ENCODE measurements around the gene TMEM92.
"Not testable (repeated sequence)": the region's sequence is repeated elsewhere in the genome, so short reads cannot be mapped to it uniquely, and the experiment has no call there.

The TMEM92 gene

GRCh38 chr17:50301891-50302584, 27.8 kb downstream of the TMEM92 start:
- DNase-seq (ENCODE audit: low spot score): no peak

- DNase-seq (ENCODE audit: low spot score): no peak
Observed at GRCh38 chr17:50303051-50303450, 28.8 kb downstream of the TMEM92 start.

- DNase-seq (ENCODE audit: low spot score): no peak
Observed at GRCh38 chr17:50303596-50303995, 29.3 kb downstream of the TMEM92 start.

GRCh38 chr17:50304781-50305404, 30.6 kb downstream of the TMEM92 start:
- DNase-seq (ENCODE audit: low spot score): no peak

GRCh38 chr17:50307654-50308053, 33.4 kb downstream of the TMEM92 start:
- DNase-seq (ENCODE audit: low spot score): no peak

GRCh38 chr17:50308666-50309065, 34.4 kb downstream of the TMEM92 start:
- no peak for DNase-seq (ENCODE audit: low spot score)

GRCh38 chr17:50310455-50311111, 36.3 kb downstream of the TMEM92 start:
- DNase-seq (ENCODE audit: low spot score): no peak

- no peak for DNase-seq (ENCODE audit: low spot score)
Observed at GRCh38 chr17:50311112-50311460, 36.8 kb downstream of the TMEM92 start.

- no peak for DNase-seq (ENCODE audit: low spot score)
Observed at GRCh38 chr17:50311483-50311882, 37.2 kb downstream of the TMEM92 start.

GRCh38 chr17:50312308-50312707, 38.0 kb downstream of the TMEM92 start:
- DNase-seq (ENCODE audit: low spot score): no peak

- no peak for DNase-seq (ENCODE audit: low spot score)
Observed at GRCh38 chr17:50314456-50315011, 40.3 kb downstream of the TMEM92 start.

GRCh38 chr17:50316016-50316587, 41.8 kb downstream of the TMEM92 start:
- no peak for DNase-seq (ENCODE audit: low spot score)

GRCh38 chr17:50316660-50317059, 42.4 kb downstream of the TMEM92 start:
- DNase-seq (ENCODE audit: low spot score): not testable (repeated sequence)

GRCh38 chr17:50317121-50317520, 42.9 kb downstream of the TMEM92 start:
- DNase-seq (ENCODE audit: low spot score): no peak

GRCh38 chr17:50318501-50319285, 44.4 kb downstream of the TMEM92 start:
- DNase-seq (ENCODE audit: low spot score): no peak

- no peak for DNase-seq (ENCODE audit: low spot score)
Observed at GRCh38 chr17:50319306-50320004, 45.2 kb downstream of the TMEM92 start.

GRCh38 chr17:50322271-50322670, 48.0 kb downstream of the TMEM92 start:
- DNase-seq (ENCODE audit: low spot score): no peak

- DNase-seq (ENCODE audit: low spot score): no peak
Observed at GRCh38 chr17:50323060-50323459, 48.8 kb downstream of the TMEM92 start.

GRCh38 chr17:50325906-50326305, 51.6 kb downstream of the TMEM92 start:
- DNase-seq (ENCODE audit: low spot score): no peak

GRCh38 chr17:50326831-50327364, 52.6 kb downstream of the TMEM92 start:
- no peak for DNase-seq (ENCODE audit: low spot score)

Data from HuH-7 (cell line).